ENCODE results near the gene ADAM8. TPM values are rescaled to one million over a fixed set of nuclear protein-coding genes. Genes with fewer than 3 reads are reported as not detected.
A peak's percentile ranks its signal among the peaks of the same experiment; 100 is the strongest.

ADAM8 gene
- total RNA-seq, 4 donors from 2014 or later = 3.3 to 5.7 (median 4.3) TPM

- WGBS, 2 donors = 92 to 94% methylated on average over 21 to 22 of the region's 23 CpGs
- H3K4me1 ChIP-seq = peaks cover 6 to 22% (median 13%) of the 10 kb centered on the region in 3 donors
- no peaks in the 10 kb centered on the region for H3K9me3 ChIP-seq
- H3K36me3 ChIP-seq = peaks cover 0 to 40% (median 3%) of the 10 kb centered on the region in 3 donors
- H3K27ac ChIP-seq = no peak overlapping the region
- intact Hi-C loops (cut with DNase I) = no loop called here
- no peak for DNase-seq
- TF ChIP-seq POLR2A (IDR thresholded peaks at IDR 0.05) (no peak), CTCF (IDR thresholded peaks at IDR 0.05) (no peak)
- H3K27me3 ChIP-seq = no peaks in the 10 kb centered on the region
- no peak overlapping the region for H3K4me3 ChIP-seq
Observed at GRCh38 chr10:133312016-133312768, 35.5 kb upstream of the ADAM8 start.

- peaks cover 0 to 40% (median 3%) of the 10 kb centered on the region in 3 donors for H3K36me3 ChIP-seq
- TF ChIP-seq CTCF (IDR thresholded peaks at IDR 0.05) = no peak
- no peak for TF ChIP-seq POLR2A (IDR thresholded peaks at IDR 0.05)
- 86 to 89% methylated on average over 7 to 10 of the region's 10 CpGs for WGBS, 2 donors
- intact Hi-C loops (cut with DNase I) = no loop called here
- H3K4me1 ChIP-seq = peaks cover 11 to 28% (median 19%) of the 10 kb centered on the region in 3 donors
- H3K27me3 ChIP-seq = no peaks in the 10 kb centered on the region
- DNase-seq = no peak
- no peaks in the 10 kb centered on the region for H3K9me3 ChIP-seq
- no peak overlapping the region for H3K27ac ChIP-seq
- no peak overlapping the region for H3K4me3 ChIP-seq
Observed at GRCh38 chr10:133311570-133311969, 34.9 kb upstream of the ADAM8 start.

GRCh38 chr10:133310789-133311188 lies 34.1 kb upstream of the ADAM8 start:
- no peak overlapping the region for H3K4me3 ChIP-seq
- TF ChIP-seq CTCF (IDR thresholded peaks at IDR 0.05) = no peak
- WGBS, 2 donors = 92 to 94% methylated on average over 8 of the region's 8 CpGs
- DNase-seq = no peak
- intact Hi-C loops (cut with DNase I) = no loop called here
- no peaks in the 10 kb centered on the region for H3K9me3 ChIP-seq
- no peak overlapping the region for H3K27ac ChIP-seq
- no peaks in the 10 kb centered on the region for H3K27me3 ChIP-seq
- peaks cover 11 to 36% (median 21%) of the 10 kb centered on the region in 3 donors for H3K4me1 ChIP-seq
- H3K36me3 ChIP-seq = peaks cover 0 to 42% (median 3%) of the 10 kb centered on the region in 3 donors

- H3K4me1 ChIP-seq = peaks cover 11 to 40% (median 21%) of the 10 kb centered on the region in 3 donors
- no peak for DNase-seq
- H3K9me3 ChIP-seq = no peaks in the 10 kb centered on the region
- 91 to 92% methylated on average over 6 to 16 of the region's 16 CpGs for WGBS, 2 donors
- H3K36me3 ChIP-seq = peaks cover 0 to 46% (median 3%) of the 10 kb centered on the region in 3 donors
- no peak overlapping the region for H3K4me3 ChIP-seq
- TF ChIP-seq CTCF (IDR thresholded peaks at IDR 0.05) (no peak), POLR2A (IDR thresholded peaks at IDR 0.05) (no peak)
- intact Hi-C loops (cut with DNase I) = no loop called here
- H3K27ac ChIP-seq = no peak overlapping the region
- no peaks in the 10 kb centered on the region for H3K27me3 ChIP-seq
Observed at GRCh38 chr10:133310399-133310755, 33.7 kb upstream of the ADAM8 start.

- H3K27me3 ChIP-seq = no peaks in the 10 kb centered on the region
- 75 to 87% methylated on average over 7 to 14 of the region's 33 CpGs for WGBS, 2 donors
- peaks cover 0 to 49% (median 3%) of the 10 kb centered on the region in 3 donors for H3K36me3 ChIP-seq
- peaks cover 11 to 41% (median 21%) of the 10 kb centered on the region in 3 donors for H3K4me1 ChIP-seq
- H3K9me3 ChIP-seq = no peaks in the 10 kb centered on the region
- H3K27ac ChIP-seq = peak overlapping the region in 3 of 4 donors; percentile 92 to 99 (median 98)
- peak overlapping the region in 2 of 4 donors; percentile 97 to 100 for H3K4me3 ChIP-seq
- no peak for DNase-seq
- intact Hi-C loops (cut with DNase I) = no loop called here
- no peak for TF ChIP-seq POLR2A (IDR thresholded peaks at IDR 0.05)
- no peak for TF ChIP-seq CTCF (IDR thresholded peaks at IDR 0.05)
Observed at GRCh38 chr10:133309720-133310398, 33.2 kb upstream of the ADAM8 start.

Measured in esophagus squamous epithelium (tissue), 5 donors.